ENCODE results near the gene TRPM2. TPM values are rescaled to one million over a fixed set of nuclear protein-coding genes. Genes with fewer than 3 reads are reported as not detected.

TRPM2 gene
- total and polyA plus RNA-seq, 10 of the 15 experiments (the other 5 are each of a cell fraction or from before 2014, with no cell fraction given), result 0.03 to 9.1 (median 2.6) TPM

DNA sequence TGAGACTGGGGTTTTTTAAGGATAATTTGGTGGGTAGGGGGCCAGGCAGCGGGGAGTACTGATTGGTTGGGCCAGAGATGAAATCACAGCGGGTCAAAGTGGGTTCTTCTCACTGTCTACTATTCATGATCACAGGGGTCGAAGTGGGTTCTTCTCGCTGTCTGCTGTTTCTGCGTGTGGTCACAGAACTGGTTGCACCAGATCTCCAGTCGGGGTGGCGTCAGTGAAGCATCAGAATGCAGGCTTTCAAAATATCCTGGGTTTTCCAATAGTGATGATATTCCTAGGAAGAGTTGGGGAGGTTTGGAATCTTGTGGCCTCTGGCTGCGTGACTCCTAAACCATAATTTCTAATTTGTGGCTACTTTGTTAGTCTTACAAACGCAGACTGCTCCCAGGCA is 45.1 kb downstream of the TRPM2 start:
- no TSS peak for BruUV-seq (replicated peaks)
- CTCF ChIA-PET, result no interaction called here
- no peak overlapping the region for H2AFZ ChIP-seq (ENCODE audit: control insufficient read depth, low read depth, low read length)
- no peaks in the 10 kb centered on the region for H4K20me1 ChIP-seq (ENCODE audit: control insufficient read depth, insufficient read depth)
- no peaks in the 10 kb centered on the region for H3K27me3 ChIP-seq (replicated peaks in 1 of 2; ENCODE audit: control insufficient read depth in 2 of 2, insufficient read depth in 2 of 2, low read length in 1 of 2)
- H3K79me2 ChIP-seq (ENCODE audit: control insufficient read depth, insufficient read depth, low read length), result no peaks in the 10 kb centered on the region
- WGBS (ENCODE audit: insufficient coverage, insufficient replicate concordance, low lambda C conversion rate, missing lambda C conversion rate), result 79% methylated on average over 9 of the region's 9 CpGs
- no peaks in the 10 kb centered on the region for H3K9me3 ChIP-seq (replicated peaks; ENCODE audit: control insufficient read depth, insufficient read depth, low read length)
- no peak for DNase-seq (ENCODE audit: low read depth, low spot score)
- RAD21 ChIA-PET (ENCODE audit: unreplicated experiment), result no interaction called here
- no peaks in the 10 kb centered on the region for H3K36me3 ChIP-seq (ENCODE audit: control insufficient read depth in 2 of 2, insufficient read depth in 2 of 2, low read length in 1 of 2)
- H3K4me3 ChIP-seq, result no peak overlapping the region
- H3K27ac ChIP-seq (ENCODE audit: control insufficient read depth, insufficient read depth), result no peak overlapping the region
- ATAC-seq, result no peak
- SMC1A ChIA-PET (ENCODE audit: uncharacterized antibody, unreplicated experiment), result no interaction called here
- in situ Hi-C loops (cut with MboI), result no loop called here
- POLR2A ChIA-PET, result no interaction called here
- intact Hi-C loops (cut with micrococcal nuclease; ENCODE audit: unreplicated experiment), result no loop called here
- FAIRE-seq, result no peak
- no peak overlapping the region for H3K9ac ChIP-seq (ENCODE audit: control insufficient read depth, insufficient read depth, low read length)
- no peak overlapping the region for H3K4me2 ChIP-seq (ENCODE audit: control insufficient read depth, insufficient read depth)
- no peak for TF ChIP-seq ZNF622 (IDR thresholded peaks at IDR 0.05)
- TF ChIP-seq, protein P1, sequence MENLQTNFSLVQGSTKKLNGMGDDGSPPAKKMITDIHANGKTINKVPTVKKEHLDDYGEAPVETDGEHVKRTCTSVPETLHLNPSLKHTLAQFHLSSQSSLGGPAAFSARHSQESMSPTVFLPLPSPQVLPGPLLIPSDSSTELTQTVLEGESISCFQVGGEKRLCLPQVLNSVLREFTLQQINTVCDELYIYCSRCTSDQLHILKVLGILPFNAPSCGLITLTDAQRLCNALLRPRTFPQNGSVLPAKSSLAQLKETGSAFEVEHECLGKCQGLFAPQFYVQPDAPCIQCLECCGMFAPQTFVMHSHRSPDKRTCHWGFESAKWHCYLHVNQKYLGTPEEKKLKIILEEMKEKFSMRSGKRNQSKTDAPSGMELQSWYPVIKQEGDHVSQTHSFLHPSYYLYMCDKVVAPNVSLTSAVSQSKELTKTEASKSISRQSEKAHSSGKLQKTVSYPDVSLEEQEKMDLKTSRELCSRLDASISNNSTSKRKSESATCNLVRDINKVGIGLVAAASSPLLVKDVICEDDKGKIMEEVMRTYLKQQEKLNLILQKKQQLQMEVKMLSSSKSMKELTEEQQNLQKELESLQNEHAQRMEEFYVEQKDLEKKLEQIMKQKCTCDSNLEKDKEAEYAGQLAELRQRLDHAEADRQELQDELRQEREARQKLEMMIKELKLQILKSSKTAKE (IDR thresholded peaks at IDR 0.05; ENCODE audit: low read depth, poor library complexity, severe bottlenecking), result no peak
- no peak for TF ChIP-seq KAT2A (conservative IDR thresholded peaks at IDR 0.05; ENCODE audit: control insufficient read depth, low read depth, low read length)
- no peak for TF ChIP-seq IKZF1 (conservative IDR thresholded peaks at IDR 0.05)
- TF ChIP-seq NFYB (IDR thresholded peaks at IDR 0.05; ENCODE audit: insufficient read depth, low read depth, low read length), result no peak
- no peak for TF ChIP-seq ZZZ3 (IDR thresholded peaks at IDR 0.05; ENCODE audit: control insufficient read depth, insufficient read length, low read depth)
- no peak for TF ChIP-seq NR2F1 (conservative IDR thresholded peaks at IDR 0.05)
- no peak for TF ChIP-seq EP300 (IDR thresholded peaks at IDR 0.05; ENCODE audit: borderline replicate concordance in 1 of 2, control insufficient read depth in 1 of 2, low read depth in 2 of 2, low read length in 2 of 2)
- TF ChIP-seq MTA3 (IDR thresholded peaks at IDR 0.05; ENCODE audit: borderline replicate concordance, low read length), result no peak
- TF ChIP-seq, protein P2, sequence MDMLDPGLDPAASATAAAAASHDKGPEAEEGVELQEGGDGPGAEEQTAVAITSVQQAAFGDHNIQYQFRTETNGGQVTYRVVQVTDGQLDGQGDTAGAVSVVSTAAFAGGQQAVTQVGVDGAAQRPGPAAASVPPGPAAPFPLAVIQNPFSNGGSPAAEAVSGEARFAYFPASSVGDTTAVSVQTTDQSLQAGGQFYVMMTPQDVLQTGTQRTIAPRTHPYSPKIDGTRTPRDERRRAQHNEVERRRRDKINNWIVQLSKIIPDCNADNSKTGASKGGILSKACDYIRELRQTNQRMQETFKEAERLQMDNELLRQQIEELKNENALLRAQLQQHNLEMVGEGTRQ (IDR thresholded peaks at IDR 0.05; ENCODE audit: borderline replicate concordance, low read depth, low read length), result no peak
- no peak for TF ChIP-seq RB1 (IDR thresholded peaks at IDR 0.05; ENCODE audit: borderline replicate concordance)
- TF ChIP-seq YBX1 (IDR thresholded peaks at IDR 0.05), result no peak
- TF ChIP-seq, protein P3, sequence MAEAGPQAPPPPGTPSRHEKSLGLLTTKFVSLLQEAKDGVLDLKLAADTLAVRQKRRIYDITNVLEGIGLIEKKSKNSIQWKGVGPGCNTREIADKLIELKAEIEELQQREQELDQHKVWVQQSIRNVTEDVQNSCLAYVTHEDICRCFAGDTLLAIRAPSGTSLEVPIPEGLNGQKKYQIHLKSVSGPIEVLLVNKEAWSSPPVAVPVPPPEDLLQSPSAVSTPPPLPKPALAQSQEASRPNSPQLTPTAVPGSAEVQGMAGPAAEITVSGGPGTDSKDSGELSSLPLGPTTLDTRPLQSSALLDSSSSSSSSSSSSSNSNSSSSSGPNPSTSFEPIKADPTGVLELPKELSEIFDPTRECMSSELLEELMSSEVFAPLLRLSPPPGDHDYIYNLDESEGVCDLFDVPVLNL (IDR thresholded peaks at IDR 0.05; ENCODE audit: low read depth, low read length), result no peak
- TF ChIP-seq, protein P4, sequence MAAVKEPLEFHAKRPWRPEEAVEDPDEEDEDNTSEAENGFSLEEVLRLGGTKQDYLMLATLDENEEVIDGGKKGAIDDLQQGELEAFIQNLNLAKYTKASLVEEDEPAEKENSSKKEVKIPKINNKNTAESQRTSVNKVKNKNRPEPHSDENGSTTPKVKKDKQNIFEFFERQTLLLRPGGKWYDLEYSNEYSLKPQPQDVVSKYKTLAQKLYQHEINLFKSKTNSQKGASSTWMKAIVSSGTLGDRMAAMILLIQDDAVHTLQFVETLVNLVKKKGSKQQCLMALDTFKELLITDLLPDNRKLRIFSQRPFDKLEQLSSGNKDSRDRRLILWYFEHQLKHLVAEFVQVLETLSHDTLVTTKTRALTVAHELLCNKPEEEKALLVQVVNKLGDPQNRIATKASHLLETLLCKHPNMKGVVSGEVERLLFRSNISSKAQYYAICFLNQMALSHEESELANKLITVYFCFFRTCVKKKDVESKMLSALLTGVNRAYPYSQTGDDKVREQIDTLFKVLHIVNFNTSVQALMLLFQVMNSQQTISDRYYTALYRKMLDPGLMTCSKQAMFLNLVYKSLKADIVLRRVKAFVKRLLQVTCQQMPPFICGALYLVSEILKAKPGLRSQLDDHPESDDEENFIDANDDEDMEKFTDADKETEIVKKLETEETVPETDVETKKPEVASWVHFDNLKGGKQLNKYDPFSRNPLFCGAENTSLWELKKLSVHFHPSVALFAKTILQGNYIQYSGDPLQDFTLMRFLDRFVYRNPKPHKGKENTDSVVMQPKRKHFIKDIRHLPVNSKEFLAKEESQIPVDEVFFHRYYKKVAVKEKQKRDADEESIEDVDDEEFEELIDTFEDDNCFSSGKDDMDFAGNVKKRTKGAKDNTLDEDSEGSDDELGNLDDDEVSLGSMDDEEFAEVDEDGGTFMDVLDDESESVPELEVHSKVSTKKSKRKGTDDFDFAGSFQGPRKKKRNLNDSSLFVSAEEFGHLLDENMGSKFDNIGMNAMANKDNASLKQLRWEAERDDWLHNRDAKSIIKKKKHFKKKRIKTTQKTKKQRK (IDR thresholded peaks at IDR 0.05; ENCODE audit: low read depth, low read length), result no peak
- TF ChIP-seq SMARCA5 (IDR thresholded peaks at IDR 0.05), result no peak
- no peak for TF ChIP-seq SIN3A (IDR thresholded peaks at IDR 0.05; ENCODE audit: low read depth, low read length)
- TF ChIP-seq IRF4 (IDR thresholded peaks at IDR 0.05; ENCODE audit: low read depth, low read length), result no peak
- TF ChIP-seq TCF12 (IDR thresholded peaks at IDR 0.05; ENCODE audit: low read depth, low read length), result no peak
- no peak for TF ChIP-seq SMAD5 (IDR thresholded peaks at IDR 0.05; ENCODE audit: low read depth)
- TF ChIP-seq MTA2 (IDR thresholded peaks at IDR 0.05; ENCODE audit: low read depth), result no peak
- no peaks in the 10 kb centered on the region for H3K4me1 ChIP-seq (ENCODE audit: control insufficient read depth, insufficient read depth, low read length)
